T-helper 1 cell treated with Interleukin-12 subunit alpha and Interleukin-12 subunit beta and Interleukin-4 antibody, amounts not matched to agents 30 μg/mL and 1 μg/mL, for 36 hours (primary cell): ENCODE results near the gene NUBPL.
"Not testable (repeated sequence)": the region's sequence is repeated elsewhere in the genome, so short reads cannot be mapped to it uniquely, and the experiment has no call there.

Experiments
- H3K27ac Mint-ChIP-seq: one replicate; pipeline ENCODE4 v1.8.0; 2021; ENCODE audit warnings: mild to moderate bottlenecking, mixed read lengths
- H3K27me3 Mint-ChIP-seq: one replicate; pipeline ENCODE4 v1.8.0; 2021; ENCODE audit warnings: low read depth, mixed read lengths
- H3K36me3 Mint-ChIP-seq: one replicate; pipeline ENCODE4 v1.8.0; 2021; ENCODE audit warnings: low read depth, mixed read lengths
- H3K4me1 Mint-ChIP-seq: one replicate; pipeline ENCODE4 v1.8.0; 2021; ENCODE audit warnings: low read depth, mixed read lengths
- H3K4me3 Mint-ChIP-seq: one replicate; pipeline ENCODE4 v1.8.0; 2021; ENCODE audit warnings: mild to moderate bottlenecking, moderate library complexity, mixed read lengths
- H3K9me3 Mint-ChIP-seq: one replicate; pipeline ENCODE4 v1.8.0; 2021; ENCODE audit warnings: mixed read lengths

Gene NUBPL

DNA sequence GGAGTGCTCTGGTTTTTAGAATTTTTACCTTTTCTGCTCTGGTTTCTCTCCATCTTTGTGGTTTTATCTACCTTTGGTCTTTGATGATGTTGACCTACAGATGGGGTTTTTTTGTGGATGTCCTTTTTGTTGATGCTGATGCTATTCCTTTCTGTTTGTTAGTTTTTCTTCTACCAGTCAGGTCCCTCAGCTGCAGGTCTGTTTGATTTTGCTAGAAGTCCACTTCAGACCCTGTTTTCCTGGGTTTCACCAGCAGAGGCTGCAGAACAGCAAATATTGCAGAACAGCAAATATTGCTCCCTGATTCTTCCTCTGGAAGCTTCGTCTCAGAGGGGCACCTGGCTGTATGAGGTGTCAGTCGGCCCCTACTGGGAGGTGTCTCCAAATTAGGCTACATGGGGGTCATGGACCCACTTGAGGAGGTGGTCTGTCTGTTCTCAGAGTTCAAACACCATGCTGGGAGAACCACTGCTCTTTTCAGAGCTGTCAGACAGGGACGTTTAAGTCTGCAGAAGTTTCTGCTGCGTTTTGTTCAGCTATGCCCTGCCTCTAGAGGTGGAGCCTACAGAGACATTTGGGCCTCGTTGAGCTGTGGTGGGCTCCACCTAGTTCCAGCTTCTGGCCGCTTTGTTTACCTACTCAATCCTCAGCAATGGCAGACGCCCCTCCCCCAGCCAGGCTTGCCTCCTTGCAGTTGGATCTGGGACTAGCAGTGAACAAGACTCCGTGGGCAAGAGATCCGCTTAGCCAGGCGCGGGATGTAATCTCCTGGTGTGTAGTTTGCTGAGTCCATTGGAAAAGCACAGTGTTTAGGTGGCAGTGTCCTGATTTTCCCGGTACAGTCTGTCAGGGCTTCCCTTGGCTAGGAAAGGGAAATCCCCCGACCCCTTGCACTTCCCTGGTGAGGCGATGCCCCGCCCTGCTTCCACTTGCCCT is 250.8 kb downstream of the NUBPL start:
- H3K27ac Mint-ChIP-seq, H3K4me1 Mint-ChIP-seq, H3K4me3 Mint-ChIP-seq, H3K36me3 Mint-ChIP-seq, H3K27me3 Mint-ChIP-seq: not testable (repeated sequence)
- peaks cover 29% of the 10 kb centered on the region for H3K9me3 Mint-ChIP-seq

DNA sequence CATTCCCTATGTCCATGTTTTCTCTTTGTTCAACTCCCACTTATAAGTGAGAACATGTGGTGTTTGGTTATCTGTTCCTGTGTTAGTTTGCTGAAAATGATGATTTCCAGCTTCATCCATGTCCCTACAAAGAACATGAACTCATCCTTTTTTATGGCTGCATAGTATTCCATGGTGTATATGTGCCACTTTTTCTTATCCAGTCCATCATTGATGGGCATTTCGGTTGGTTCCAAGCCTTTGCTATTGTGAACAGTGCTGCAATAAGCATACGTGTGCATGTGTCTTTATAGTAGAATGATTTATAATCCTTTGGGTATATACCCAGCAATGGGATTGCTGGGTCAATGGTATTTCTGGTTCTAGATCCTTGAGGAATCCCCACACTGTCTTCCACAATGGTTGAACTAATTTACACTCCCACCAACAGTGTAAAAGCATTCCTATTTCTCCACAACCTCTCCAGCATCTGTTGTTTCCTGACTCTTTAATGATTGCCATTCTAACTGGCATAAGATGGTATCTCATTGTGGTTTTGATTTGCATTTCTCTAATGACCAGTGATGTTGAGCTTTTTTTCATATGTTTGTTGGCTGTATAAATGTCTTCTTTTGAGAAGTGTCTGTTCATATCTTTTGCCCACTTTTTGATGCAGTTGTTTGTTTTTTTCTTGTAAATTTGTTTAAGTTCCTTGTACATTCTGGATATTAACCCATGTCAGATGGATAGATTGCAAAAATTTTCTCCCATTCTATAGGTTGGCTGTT is 252.7 kb downstream of the NUBPL start:
- H3K4me1 Mint-ChIP-seq, H3K27me3 Mint-ChIP-seq, H3K4me3 Mint-ChIP-seq, H3K36me3 Mint-ChIP-seq, H3K27ac Mint-ChIP-seq: not testable (repeated sequence)
- peaks cover 32% of the 10 kb centered on the region for H3K9me3 Mint-ChIP-seq

DNA sequence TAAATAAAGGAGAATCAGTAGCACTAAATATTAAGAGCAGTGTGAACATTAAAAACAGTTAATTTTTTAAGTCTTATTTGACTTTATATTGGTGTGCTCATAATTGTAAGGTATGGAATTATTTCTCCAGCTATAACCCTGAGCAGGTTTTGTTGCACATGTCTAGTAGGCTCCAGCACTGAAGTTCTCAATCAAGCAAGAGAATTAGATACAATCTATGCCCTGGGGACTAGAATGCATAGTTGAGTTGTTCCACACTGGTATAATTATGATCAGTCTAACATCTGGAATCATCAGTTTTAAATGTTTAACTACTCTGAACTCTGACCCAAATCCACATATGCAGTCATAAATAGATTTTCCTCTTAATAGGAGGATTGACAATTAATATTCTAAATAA is 258.1 kb downstream of the NUBPL start:
- H3K9me3 Mint-ChIP-seq: peaks cover 16% of the 10 kb centered on the region
- H3K4me3 Mint-ChIP-seq: no peak overlapping the region
- no peak overlapping the region for H3K27ac Mint-ChIP-seq
- H3K27me3 Mint-ChIP-seq: no peaks in the 10 kb centered on the region
- no peaks in the 10 kb centered on the region for H3K4me1 Mint-ChIP-seq
- no peaks in the 10 kb centered on the region for H3K36me3 Mint-ChIP-seq

DNA sequence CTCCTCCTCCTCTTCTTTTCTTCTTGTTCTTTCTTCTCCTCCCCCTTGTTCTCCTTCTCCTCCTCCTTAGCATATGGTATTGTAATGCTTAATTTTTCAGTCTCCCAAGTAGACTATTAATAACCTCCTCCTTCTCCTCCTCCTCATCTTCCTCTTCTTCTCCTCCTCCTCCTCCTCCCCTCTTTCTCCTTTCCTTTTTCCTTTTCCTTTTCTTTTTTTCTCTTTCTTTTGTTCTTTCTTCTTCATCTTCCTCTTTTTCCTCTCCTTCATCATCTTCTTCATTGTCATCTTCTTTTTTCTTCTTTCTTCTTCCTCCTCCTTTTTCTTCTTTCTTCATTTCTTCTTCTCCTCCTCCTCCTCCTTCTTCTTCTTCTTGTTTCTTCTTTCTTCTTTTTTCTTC is 264.3 kb downstream of the NUBPL start:
- Mint-ChIP-seq H3K36me3 (no peaks in the 10 kb centered on the region), H3K4me3 (no peak overlapping the region), H3K4me1 (no peaks in the 10 kb centered on the region), H3K27me3 (no peaks in the 10 kb centered on the region), H3K9me3 (no peaks in the 10 kb centered on the region), H3K27ac (no peak overlapping the region)

DNA sequence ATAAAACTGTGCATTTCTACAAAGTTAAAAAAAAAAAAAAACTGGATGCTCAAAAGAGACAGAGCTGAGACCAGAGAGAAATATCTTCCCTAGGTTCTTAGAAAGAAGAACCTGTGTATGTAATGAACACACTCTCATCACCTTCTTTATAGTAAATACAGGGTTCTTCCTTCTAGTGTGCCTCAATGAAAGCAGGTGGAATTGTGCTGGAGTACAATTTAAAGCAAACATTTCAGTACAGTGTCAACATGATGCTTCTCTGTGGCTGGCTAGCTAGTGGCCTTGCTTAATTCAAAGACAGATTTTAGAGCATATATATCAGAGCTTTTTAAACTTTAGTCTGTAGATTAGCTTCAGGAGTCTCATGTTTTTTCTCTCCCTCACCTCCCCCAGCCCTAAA is 266.1 kb downstream of the NUBPL start:
- Mint-ChIP-seq H3K36me3 (no peaks in the 10 kb centered on the region), H3K9me3 (no peaks in the 10 kb centered on the region), H3K27ac (no peak overlapping the region), H3K4me3 (no peak overlapping the region), H3K4me1 (no peaks in the 10 kb centered on the region), H3K27me3 (no peaks in the 10 kb centered on the region)

DNA sequence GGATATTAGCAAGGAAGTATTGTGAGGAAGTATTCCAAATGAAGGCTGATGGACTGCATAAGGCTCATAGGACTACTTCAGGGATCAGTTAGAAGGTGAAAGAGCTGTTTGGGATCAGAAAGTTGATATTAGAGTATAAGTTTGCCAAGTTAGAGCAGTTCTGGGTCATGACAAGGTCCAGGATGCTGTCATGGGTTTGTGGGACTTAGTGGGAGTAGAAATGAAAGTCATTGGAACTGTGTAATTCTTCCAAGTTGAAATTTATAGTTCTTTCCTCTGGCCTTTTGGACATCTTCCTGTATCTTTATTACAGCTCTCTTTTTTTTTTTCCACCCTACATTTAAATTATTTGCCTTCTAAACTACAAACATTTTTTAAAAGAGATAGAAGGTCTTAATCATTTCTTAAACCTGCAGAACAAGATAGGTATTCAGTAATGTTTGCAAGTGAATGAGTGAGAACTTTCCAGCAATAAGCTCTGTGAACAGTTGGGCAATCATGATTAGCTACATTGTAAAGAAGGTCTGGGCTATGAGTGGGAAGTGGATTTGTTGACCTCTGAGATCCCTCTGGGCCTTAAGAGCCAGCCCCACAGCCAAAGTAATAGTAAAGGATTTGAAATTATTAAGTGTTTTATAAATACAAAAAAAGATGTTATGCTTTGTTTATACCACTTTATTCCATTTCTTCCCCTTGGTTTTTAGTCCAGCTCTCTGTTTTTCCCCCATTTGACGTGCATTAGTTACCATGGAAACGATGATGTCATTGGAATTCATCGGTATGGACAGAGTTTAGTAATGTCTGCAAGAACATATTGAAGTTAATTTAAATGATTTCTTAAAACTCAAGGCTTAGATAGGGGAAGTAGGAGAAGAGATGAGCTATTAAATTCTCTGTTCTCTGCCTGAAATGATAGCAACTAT is 268.0 kb downstream of the NUBPL start:
- Mint-ChIP-seq H3K27ac (no peak overlapping the region), H3K4me1 (no peaks in the 10 kb centered on the region), H3K4me3 (no peak overlapping the region), H3K36me3 (no peaks in the 10 kb centered on the region), H3K9me3 (no peaks in the 10 kb centered on the region), H3K27me3 (no peaks in the 10 kb centered on the region)

DNA sequence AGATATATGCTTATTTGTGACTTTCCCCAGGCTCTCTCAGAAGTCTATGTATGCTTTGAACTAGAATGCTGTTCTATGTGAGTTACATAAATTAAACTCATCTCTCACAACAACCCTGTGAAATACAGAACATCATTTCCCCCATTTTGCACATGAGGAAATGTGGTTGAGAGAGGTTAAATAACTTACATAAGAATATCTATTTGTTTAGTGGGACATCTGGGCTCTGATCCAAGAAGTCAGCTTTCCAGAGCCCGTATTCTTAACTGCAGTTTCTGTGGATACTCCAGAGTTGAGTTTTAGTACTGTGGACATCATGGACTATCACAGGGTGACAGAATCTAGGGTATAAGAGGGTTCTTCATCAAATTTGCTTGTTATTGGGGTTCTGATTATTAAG is 273.4 kb downstream of the NUBPL start:
- H3K36me3 Mint-ChIP-seq: no peaks in the 10 kb centered on the region
- H3K27me3 Mint-ChIP-seq: no peaks in the 10 kb centered on the region
- no peak overlapping the region for H3K4me3 Mint-ChIP-seq
- H3K27ac Mint-ChIP-seq: no peak overlapping the region
- no peaks in the 10 kb centered on the region for H3K9me3 Mint-ChIP-seq
- no peaks in the 10 kb centered on the region for H3K4me1 Mint-ChIP-seq

DNA sequence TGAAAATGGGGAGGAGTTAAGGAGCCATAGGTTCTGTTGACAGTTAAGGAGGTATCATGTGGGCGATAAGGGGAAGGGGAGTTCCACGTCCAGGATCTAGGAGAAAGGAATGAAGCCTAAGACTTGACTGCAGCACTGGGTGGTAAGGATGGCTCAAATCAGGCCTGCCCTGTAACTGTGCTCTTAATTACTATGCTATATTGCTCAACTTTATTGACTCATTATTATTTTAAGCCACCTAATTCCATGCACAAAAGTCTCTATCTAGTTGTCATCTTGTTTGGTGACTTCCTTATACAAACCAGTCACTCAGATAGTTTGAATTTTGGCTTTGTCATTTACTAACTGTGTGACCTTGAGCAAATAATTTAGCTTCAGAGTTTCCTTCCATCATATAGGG is 273.8 kb downstream of the NUBPL start:
- no peaks in the 10 kb centered on the region for H3K4me1 Mint-ChIP-seq
- H3K27me3 Mint-ChIP-seq: no peaks in the 10 kb centered on the region
- no peaks in the 10 kb centered on the region for H3K36me3 Mint-ChIP-seq
- H3K9me3 Mint-ChIP-seq: no peaks in the 10 kb centered on the region
- no peak overlapping the region for H3K4me3 Mint-ChIP-seq
- H3K27ac Mint-ChIP-seq: no peak overlapping the region

DNA sequence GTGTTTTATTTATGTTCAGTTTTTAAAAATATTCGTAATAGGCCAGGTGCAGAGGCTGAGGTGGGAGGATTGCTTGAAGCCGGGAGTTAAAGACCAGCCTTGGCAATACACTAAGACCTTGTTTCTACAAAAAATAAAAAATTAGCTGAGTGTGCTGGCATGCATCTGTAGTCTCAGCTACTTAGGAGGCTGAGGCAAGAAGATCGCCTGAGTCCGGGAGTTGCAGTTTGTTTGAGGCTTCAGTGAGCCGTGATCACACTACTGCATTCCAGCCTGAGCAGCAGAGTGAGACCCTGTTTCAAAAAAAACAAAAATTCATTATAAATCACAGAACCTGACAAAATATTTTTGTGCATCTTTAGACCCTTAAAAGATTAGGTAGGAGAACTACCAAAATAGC is 275.8 kb downstream of the NUBPL start:
- Mint-ChIP-seq H3K36me3 (no peaks in the 10 kb centered on the region), H3K4me3 (no peak overlapping the region), H3K4me1 (no peaks in the 10 kb centered on the region), H3K27ac (no peak overlapping the region), H3K9me3 (no peaks in the 10 kb centered on the region), H3K27me3 (no peaks in the 10 kb centered on the region)

DNA sequence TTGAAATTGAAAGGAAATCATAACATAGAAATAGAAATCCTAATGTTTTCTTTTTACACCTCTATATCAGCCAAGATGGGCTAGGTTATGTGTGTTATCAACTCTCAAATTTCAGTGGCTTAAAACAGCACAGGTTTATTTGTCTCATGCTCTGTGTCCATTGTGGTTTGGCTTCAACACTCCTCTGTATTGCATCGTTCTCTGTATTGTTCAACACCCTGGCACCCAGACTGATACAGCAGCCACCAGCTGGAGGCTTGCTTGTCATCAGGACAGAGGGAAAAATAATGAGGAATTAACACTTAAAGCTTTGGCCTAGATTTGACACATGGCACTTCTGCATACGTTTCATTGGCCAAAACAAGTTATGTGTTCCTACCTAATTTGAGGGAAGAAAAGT is 281.7 kb downstream of the NUBPL start:
- Mint-ChIP-seq H3K4me1 (no peaks in the 10 kb centered on the region), H3K27ac (no peak overlapping the region)

DNA sequence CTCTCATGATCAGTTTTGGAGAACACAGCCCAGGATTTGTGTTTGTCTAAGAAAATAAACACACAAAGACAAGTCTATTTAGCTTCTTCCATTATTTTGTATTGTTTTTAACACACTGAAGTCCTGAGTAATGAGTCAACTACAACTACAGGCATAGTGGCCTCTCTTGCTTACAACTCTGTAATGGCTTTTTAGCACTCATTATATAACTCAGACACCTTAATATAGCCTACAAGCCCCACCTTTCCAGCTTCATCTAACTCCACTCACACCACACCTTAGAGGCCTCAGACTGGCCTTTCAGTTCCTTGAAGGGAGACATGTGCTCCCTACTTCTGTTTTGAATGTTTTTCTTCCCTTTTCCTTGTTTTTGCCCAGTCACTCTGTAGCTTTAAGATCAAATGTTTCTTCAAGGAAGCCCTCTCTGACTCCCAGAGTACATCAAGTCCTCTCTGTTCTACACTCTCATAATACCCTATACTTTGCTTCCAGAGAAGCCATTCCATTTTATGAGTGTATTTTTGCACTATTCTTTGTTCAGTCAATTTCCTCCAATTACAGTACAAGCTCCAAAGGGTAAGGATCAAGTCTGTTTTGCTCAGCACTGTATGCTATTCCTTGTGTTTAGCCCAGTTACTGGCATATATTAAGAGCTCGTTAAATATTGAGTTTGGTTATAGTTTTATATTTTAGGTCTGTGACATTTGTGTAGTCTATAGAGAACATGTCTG is 282.3 kb downstream of the NUBPL start:
- no peaks in the 10 kb centered on the region for H3K4me1 Mint-ChIP-seq
- H3K27ac Mint-ChIP-seq: no peak overlapping the region
- no peak overlapping the region for H3K4me3 Mint-ChIP-seq
- no peaks in the 10 kb centered on the region for H3K36me3 Mint-ChIP-seq
- H3K9me3 Mint-ChIP-seq: no peaks in the 10 kb centered on the region
- H3K27me3 Mint-ChIP-seq: no peaks in the 10 kb centered on the region

More for the DNA sequence above, 281.7 kb downstream of the NUBPL start:
- Mint-ChIP-seq H3K9me3 (no peaks in the 10 kb centered on the region), H3K27me3 (no peaks in the 10 kb centered on the region), H3K4me3 (no peak overlapping the region), H3K36me3 (no peaks in the 10 kb centered on the region)

DNA sequence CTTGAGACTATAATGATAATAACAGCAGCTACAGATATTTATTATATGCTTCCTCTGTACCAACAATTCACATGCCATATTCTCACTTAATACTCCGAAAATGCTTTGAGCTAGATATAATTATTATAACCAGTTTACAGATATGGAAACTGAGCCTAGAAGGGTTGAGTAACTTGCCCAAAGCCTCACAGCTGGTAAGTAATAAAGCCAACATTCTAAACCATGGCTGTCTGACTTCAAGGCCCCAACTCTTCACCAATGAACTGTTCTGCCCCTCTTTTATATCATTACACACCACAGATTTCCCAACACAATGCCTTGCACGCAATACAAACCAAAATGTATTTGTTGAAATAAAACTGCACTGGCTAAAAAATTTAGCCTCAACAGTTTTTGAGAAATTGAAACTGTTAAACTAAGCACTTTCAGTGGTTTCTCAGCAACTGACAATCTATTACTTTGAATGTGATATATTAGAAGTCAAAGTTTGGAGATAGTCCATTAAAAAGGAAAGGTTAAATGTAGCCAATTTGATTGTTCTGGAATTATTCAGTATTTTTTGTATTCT is 293.4 kb downstream of the NUBPL start:
- peaks cover 2% of the 10 kb centered on the region for H3K4me1 Mint-ChIP-seq
- H3K27me3 Mint-ChIP-seq: no peaks in the 10 kb centered on the region
- peaks cover 1% of the 10 kb centered on the region for H3K36me3 Mint-ChIP-seq
- H3K9me3 Mint-ChIP-seq: peaks cover 12% of the 10 kb centered on the region
- H3K4me3 Mint-ChIP-seq: no peak overlapping the region
- no peak overlapping the region for H3K27ac Mint-ChIP-seq

DNA sequence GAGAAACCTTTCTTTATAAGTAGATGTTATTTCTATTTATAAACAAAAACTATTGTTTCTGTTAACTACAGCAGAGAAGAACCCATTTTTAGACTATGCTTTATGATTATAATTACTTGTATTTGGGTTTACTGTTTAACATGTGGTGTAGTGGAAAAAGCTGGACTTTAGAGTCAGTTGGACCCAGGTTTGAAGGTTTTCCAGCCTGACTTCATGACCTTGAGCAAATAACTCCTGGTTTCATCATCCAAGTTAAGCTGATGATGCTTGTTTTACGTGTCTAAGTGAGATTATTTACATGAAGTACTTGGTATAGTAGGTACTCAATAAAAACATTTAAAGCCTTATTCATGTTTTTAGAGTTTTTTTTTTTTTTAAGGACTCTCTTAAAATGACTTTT is 294.1 kb downstream of the NUBPL start:
- Mint-ChIP-seq H3K4me3 (no peak overlapping the region), H3K27me3 (no peaks in the 10 kb centered on the region), H3K36me3 (peaks cover 1% of the 10 kb centered on the region), H3K27ac (no peak overlapping the region), H3K9me3 (peaks cover 12% of the 10 kb centered on the region), H3K4me1 (peaks cover 2% of the 10 kb centered on the region)

DNA sequence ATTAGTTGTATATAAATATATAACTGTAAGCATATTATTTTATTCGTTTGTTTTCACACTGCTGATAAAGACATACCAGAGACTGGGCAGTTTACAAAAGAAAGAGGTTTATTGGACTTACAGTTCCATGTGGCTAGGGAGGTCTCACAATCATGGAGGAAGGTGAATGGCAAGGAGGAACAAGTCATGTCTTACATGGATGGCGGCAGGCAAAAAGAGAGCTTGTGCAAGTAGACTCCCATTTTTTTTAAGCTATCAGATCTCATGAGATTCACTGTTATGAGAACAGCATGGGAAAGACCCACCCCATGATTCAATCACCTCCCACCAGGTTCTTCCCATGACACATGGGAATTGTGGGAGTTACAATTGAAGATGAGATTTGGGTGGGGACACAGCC is 294.8 kb downstream of the NUBPL start:
- H3K36me3 Mint-ChIP-seq, H3K4me3 Mint-ChIP-seq, H3K27me3 Mint-ChIP-seq, H3K4me1 Mint-ChIP-seq, H3K27ac Mint-ChIP-seq: not testable (repeated sequence)
- peaks cover 16% of the 10 kb centered on the region for H3K9me3 Mint-ChIP-seq
